ENCODE results near the gene PSMD6.

PSMD6 gene

GRCh38 chr3:63976872-63977200, 46.5 kb downstream of the PSMD6 start:
- DNase-seq (ENCODE audit: low read depth) = no peak

GRCh38 chr3:63976161-63976871, 47.0 kb downstream of the PSMD6 start:
- peak; percentile 96 for DNase-seq (ENCODE audit: low read depth)

GRCh38 chr3:63975723-63976122, 47.6 kb downstream of the PSMD6 start:
- DNase-seq (ENCODE audit: low read depth) = peak; percentile 56

- DNase-seq (ENCODE audit: low read depth) = no peak
Measured at GRCh38 chr3:63974451-63974850, 48.8 kb downstream of the PSMD6 start.

- DNase-seq (ENCODE audit: low read depth) = no peak
Measured at GRCh38 chr3:63973406-63973805, 49.9 kb downstream of the PSMD6 start.

GRCh38 chr3:63972987-63973386, 50.3 kb downstream of the PSMD6 start:
- DNase-seq (ENCODE audit: low read depth) = no peak

GRCh38 chr3:63972196-63972595, 51.1 kb downstream of the PSMD6 start:
- no peak for DNase-seq (ENCODE audit: low read depth)

GRCh38 chr3:63970631-63971475, 52.4 kb downstream of the PSMD6 start:
- DNase-seq (ENCODE audit: low read depth) = no peak

GRCh38 chr3:63969876-63970275, 53.4 kb downstream of the PSMD6 start:
- no peak for DNase-seq (ENCODE audit: low read depth)

- no peak for DNase-seq (ENCODE audit: low read depth)
Measured at GRCh38 chr3:63968612-63969350, 54.5 kb downstream of the PSMD6 start.

GRCh38 chr3:63967675-63968611, 55.4 kb downstream of the PSMD6 start:
- DNase-seq (ENCODE audit: low read depth) = peak; percentile 38

- DNase-seq (ENCODE audit: low read depth) = no peak
Measured at GRCh38 chr3:63966871-63967270, 56.4 kb downstream of the PSMD6 start.

- no peak for DNase-seq (ENCODE audit: low read depth)
Measured at GRCh38 chr3:63966007-63966406, 57.3 kb downstream of the PSMD6 start.

- no peak for DNase-seq (ENCODE audit: low read depth)
Measured at GRCh38 chr3:63964681-63965485, 58.4 kb downstream of the PSMD6 start.

GRCh38 chr3:63963496-63963895, 59.8 kb downstream of the PSMD6 start:
- DNase-seq (ENCODE audit: low read depth) = no peak

- DNase-seq (ENCODE audit: low read depth) = peak; percentile 21
Measured at GRCh38 chr3:63961891-63962290, 61.4 kb downstream of the PSMD6 start.

Measured in fibroblast of gingiva (primary cell).